Omental fat pad (tissue), 4 donors: ENCODE data around the gene CNTNAP2. TPM values are rescaled to one million over a fixed set of nuclear protein-coding genes. Genes with fewer than 3 reads are reported as not detected.

Source experiments
- ATAC-seq: fragments of 150-250 bp; one replicate; pipeline ENCODE4 v1.9.1; 2016; ENCODE audit warnings: mild to moderate bottlenecking, moderate library complexity; ENCODE audit not compliant: low FRiP score
- DNase-seq: peaks from one replicate; pipeline ENCODE4 v3.0.0-alpha.2; 2019; ENCODE audit warnings: low spot score
- total RNA-seq, 4 donors: library from RNA; depleted of rRNA; stranded (reverse); fragments of >200 nt; gene quantifications; one replicate each; pipeline ENCODE4 v1.1.0, GENCODE V29; 2016
- TF ChIP-seq, protein P1 (sequence below), 3 donors: fragments of 450-650 bp; IDR thresholded peaks; one replicate each; pipeline ENCODE4 v1.5.1; 2016 to 2017; ENCODE audit warnings: antibody characterized with exemption in 3 of 3, mild to moderate bottlenecking in 3 of 3, moderate library complexity in 2 of 3

The CNTNAP2 gene
- total RNA-seq, 4 donors from 2014 or later: 0.38 to 1.5 (median 1.1) TPM; not detected in 1

DNA sequence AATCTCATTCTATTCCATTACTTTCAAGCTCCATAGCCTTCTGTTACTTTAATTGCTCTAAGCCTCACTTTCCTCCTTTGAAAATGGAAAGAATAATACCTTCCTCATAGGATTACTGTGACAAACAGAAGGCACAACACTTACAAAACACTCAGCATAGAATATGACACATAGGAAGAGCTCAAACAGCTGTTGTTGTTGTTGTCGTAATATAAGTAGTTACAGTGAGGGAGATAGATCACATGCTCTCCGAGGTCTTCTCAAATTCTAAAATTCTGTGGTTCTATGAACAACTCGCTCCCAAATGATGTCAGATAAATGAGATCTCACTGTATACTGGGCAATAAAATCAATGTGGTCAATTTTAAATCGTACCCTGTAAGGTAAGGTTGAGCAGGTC, 1424.7 kb downstream of the CNTNAP2 start:
- TF ChIP-seq, protein P1, sequence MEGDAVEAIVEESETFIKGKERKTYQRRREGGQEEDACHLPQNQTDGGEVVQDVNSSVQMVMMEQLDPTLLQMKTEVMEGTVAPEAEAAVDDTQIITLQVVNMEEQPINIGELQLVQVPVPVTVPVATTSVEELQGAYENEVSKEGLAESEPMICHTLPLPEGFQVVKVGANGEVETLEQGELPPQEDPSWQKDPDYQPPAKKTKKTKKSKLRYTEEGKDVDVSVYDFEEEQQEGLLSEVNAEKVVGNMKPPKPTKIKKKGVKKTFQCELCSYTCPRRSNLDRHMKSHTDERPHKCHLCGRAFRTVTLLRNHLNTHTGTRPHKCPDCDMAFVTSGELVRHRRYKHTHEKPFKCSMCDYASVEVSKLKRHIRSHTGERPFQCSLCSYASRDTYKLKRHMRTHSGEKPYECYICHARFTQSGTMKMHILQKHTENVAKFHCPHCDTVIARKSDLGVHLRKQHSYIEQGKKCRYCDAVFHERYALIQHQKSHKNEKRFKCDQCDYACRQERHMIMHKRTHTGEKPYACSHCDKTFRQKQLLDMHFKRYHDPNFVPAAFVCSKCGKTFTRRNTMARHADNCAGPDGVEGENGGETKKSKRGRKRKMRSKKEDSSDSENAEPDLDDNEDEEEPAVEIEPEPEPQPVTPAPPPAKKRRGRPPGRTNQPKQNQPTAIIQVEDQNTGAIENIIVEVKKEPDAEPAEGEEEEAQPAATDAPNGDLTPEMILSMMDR (IDR thresholded peaks at IDR 0.05): no peak
- no peak for ATAC-seq

GRCh38 chr7:147547252-147547897, 1430.8 kb downstream of the CNTNAP2 start:
- no peak for ATAC-seq
- DNase-seq: no peak
- TF ChIP-seq, protein P1 (IDR thresholded peaks at IDR 0.05): no peak

More for the DNA sequence above, 1424.7 kb downstream of the CNTNAP2 start:
- DNase-seq: no peak

DNA sequence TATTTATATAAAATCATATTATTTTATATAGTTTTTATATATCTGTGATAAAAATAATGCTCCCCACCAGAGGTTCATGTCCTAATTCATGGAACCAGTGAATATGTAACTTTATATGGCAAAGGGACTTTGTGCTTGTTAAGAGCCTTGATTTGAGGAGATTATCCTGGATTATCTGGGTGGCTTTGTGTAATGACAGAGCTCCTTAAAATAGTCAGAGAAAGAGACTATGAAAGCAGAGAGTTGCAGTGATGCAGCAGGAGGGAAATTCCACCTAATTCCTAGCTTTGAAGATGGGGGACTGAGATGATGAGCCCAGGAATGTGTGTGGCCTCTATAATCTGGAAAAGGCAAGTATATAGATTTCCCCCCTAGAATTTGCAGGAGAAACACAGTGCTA, 1439.7 kb downstream of the CNTNAP2 start:
- no peak for DNase-seq
- TF ChIP-seq, protein P1 (IDR thresholded peaks at IDR 0.05): no peak
- no peak for ATAC-seq

DNA sequence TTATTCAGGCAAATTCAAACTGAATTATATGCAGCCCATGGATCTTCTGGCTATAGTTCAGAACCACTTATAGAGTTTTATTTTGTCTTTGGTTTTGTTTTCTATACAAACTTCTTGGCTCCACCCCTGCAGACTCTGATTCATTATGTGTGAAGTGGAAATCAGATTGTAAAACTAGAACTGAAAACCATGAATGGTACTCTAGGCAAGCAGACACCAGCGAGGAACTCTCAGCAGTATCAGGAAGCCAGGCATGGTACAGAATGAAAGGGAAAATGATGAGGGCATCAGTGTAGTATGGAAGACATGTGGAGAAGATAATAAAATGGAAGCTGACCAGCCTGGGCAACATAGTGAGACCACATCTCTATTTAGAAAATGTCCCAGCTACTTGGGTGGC, 1447.1 kb downstream of the CNTNAP2 start:
- TF ChIP-seq, protein P1 (IDR thresholded peaks at IDR 0.05): no peak
- ATAC-seq: no peak
- no peak for DNase-seq

DNA sequence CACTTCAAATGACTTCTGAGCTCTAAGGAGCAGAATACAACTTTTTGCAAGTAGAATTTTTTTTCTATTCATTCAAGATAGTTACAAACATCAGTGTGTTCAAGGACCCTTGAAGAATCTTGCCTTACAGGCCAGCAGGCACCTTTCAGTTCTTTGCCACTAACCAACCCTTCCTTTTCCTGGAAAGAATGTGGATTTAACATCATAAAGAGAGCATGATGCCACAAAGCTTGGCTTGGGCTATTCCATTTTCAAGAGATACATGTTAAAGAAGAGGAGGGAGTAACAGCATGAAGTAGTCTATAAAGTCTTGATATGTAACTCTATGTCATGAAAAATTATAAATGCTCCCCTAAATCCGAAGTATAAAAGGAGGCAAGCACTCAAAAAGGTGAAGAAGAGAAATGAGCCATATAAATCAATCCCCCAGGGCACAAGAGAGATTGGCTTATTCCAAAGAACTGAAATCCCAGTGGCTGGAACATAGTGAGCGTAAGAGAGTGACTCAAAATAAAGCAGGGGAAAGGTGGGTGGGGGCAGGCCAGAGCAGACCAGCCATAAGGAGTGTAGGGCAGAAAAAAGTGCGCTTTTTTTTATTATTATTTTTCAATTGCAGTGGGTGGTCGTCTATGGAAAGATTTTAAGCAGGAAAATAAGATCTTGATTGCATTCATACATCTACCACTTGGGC, 1448.3 kb downstream of the CNTNAP2 start:
- ATAC-seq (no peak), DNase-seq (no peak)
- TF ChIP-seq, protein P1 (IDR thresholded peaks at IDR 0.05): no peak

DNA sequence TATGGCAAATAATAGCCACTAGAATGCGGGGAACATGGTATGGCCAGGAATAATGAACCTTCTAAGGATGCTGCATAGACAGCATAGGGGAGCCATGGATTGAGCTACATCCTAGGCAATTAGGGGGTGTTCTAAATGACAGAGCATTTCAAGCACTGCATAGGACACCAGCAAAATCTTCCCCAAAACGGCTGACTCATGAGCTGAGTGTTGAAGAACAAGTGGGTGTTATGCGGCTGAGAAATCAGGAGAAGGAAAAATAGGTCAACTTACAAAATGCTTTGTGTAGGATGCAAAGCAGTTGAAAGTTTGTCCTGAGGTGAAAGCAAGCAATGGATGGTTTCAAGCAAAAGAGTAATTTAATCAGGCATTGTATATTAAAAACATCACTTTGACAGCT, 1450.4 kb downstream of the CNTNAP2 start:
- TF ChIP-seq, protein P1 (IDR thresholded peaks at IDR 0.05): no peak
- DNase-seq (no peak), ATAC-seq (no peak)
